ENCODE data around the gene LSM7. TPM values are rescaled to one million over a fixed set of nuclear protein-coding genes. Genes with fewer than 3 reads are reported as not detected.

LSM7 gene
- total RNA-seq, 1 experiment from 2014 or later: 97.3 TPM

DNA sequence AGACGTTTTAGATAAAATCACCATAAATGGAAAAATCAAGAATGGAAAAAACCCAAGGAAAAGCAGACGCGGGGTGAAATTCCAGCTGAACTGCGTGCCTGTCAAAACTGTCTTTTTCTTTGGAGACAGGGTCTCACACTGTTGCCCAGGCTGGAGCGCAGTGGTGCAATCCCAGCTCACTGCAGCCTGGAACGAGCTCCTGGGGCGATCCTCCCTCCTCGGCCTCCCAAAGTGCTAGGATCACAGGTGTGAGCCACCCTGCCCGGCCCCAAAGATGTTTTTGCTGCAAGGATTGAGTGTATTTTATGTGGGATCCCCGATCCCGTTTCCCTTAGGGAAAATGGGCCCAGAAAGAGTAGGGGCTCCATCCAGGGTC is 45.5 kb downstream of the LSM7 start:
- no peak overlapping the region for H3K27ac ChIP-seq (ENCODE audit: low read length)
- no peaks in the 10 kb centered on the region for H3K27me3 ChIP-seq (ENCODE audit: control insufficient read depth, insufficient read depth, low read length)
- no TSS peak for BruUV-seq (replicated peaks)
- intact Hi-C loops (cut with micrococcal nuclease; ENCODE audit: unreplicated experiment) (no loop called here), in situ Hi-C loops (cut with HindIII; ENCODE audit: low pct_unique_long_range_greater_than_20kb, low sequenced_read_pairs) (no loop called here)
- TF ChIP-seq TCF7L2 (IDR thresholded peaks at IDR 0.05; ENCODE audit: low read depth, low read length) (no peak), POLR2AphosphoS5 (IDR thresholded peaks at IDR 0.05; ENCODE audit: low read depth, low read length) (no peak), SIN3A (IDR thresholded peaks at IDR 0.05; ENCODE audit: borderline replicate concordance, insufficient read depth, low read depth, low read length) (no peak)
- TF ChIP-seq, protein P1, sequence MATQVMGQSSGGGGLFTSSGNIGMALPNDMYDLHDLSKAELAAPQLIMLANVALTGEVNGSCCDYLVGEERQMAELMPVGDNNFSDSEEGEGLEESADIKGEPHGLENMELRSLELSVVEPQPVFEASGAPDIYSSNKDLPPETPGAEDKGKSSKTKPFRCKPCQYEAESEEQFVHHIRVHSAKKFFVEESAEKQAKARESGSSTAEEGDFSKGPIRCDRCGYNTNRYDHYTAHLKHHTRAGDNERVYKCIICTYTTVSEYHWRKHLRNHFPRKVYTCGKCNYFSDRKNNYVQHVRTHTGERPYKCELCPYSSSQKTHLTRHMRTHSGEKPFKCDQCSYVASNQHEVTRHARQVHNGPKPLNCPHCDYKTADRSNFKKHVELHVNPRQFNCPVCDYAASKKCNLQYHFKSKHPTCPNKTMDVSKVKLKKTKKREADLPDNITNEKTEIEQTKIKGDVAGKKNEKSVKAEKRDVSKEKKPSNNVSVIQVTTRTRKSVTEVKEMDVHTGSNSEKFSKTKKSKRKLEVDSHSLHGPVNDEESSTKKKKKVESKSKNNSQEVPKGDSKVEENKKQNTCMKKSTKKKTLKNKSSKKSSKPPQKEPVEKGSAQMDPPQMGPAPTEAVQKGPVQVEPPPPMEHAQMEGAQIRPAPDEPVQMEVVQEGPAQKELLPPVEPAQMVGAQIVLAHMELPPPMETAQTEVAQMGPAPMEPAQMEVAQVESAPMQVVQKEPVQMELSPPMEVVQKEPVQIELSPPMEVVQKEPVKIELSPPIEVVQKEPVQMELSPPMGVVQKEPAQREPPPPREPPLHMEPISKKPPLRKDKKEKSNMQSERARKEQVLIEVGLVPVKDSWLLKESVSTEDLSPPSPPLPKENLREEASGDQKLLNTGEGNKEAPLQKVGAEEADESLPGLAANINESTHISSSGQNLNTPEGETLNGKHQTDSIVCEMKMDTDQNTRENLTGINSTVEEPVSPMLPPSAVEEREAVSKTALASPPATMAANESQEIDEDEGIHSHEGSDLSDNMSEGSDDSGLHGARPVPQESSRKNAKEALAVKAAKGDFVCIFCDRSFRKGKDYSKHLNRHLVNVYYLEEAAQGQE (IDR thresholded peaks at IDR 0.05; ENCODE audit: insufficient read depth in 1 of 2, low read depth in 2 of 2, low read length in 1 of 2): no peak
- TF ChIP-seq, protein P2, sequence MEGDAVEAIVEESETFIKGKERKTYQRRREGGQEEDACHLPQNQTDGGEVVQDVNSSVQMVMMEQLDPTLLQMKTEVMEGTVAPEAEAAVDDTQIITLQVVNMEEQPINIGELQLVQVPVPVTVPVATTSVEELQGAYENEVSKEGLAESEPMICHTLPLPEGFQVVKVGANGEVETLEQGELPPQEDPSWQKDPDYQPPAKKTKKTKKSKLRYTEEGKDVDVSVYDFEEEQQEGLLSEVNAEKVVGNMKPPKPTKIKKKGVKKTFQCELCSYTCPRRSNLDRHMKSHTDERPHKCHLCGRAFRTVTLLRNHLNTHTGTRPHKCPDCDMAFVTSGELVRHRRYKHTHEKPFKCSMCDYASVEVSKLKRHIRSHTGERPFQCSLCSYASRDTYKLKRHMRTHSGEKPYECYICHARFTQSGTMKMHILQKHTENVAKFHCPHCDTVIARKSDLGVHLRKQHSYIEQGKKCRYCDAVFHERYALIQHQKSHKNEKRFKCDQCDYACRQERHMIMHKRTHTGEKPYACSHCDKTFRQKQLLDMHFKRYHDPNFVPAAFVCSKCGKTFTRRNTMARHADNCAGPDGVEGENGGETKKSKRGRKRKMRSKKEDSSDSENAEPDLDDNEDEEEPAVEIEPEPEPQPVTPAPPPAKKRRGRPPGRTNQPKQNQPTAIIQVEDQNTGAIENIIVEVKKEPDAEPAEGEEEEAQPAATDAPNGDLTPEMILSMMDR (IDR thresholded peaks at IDR 0.05): no peak
- no peaks in the 10 kb centered on the region for H3K36me3 ChIP-seq (ENCODE audit: control insufficient read depth, insufficient read depth, low read length)
- H3K4me1 ChIP-seq (ENCODE audit: control insufficient read depth, insufficient read depth, low read length): no peaks in the 10 kb centered on the region
- POLR2A ChIA-PET: interaction anchor here (0.7 kb wide), 2 partner anchors 48 to 317 kb away, joined by 3 read pairs; no protein-coding TSS in a partner anchor
- no peaks in the 10 kb centered on the region for H3K9me3 ChIP-seq (ENCODE audit: control insufficient read depth, insufficient read depth, low read depth, low read length)
- H3K4me3 ChIP-seq (ENCODE audit: low read depth in 2 of 2, low read length in 2 of 2): no peak overlapping the region
- CTCF ChIA-PET: no interaction called here
- no peak for DNase-seq (ENCODE audit: low read depth, low spot score)
- no peak for ATAC-seq

DNA sequence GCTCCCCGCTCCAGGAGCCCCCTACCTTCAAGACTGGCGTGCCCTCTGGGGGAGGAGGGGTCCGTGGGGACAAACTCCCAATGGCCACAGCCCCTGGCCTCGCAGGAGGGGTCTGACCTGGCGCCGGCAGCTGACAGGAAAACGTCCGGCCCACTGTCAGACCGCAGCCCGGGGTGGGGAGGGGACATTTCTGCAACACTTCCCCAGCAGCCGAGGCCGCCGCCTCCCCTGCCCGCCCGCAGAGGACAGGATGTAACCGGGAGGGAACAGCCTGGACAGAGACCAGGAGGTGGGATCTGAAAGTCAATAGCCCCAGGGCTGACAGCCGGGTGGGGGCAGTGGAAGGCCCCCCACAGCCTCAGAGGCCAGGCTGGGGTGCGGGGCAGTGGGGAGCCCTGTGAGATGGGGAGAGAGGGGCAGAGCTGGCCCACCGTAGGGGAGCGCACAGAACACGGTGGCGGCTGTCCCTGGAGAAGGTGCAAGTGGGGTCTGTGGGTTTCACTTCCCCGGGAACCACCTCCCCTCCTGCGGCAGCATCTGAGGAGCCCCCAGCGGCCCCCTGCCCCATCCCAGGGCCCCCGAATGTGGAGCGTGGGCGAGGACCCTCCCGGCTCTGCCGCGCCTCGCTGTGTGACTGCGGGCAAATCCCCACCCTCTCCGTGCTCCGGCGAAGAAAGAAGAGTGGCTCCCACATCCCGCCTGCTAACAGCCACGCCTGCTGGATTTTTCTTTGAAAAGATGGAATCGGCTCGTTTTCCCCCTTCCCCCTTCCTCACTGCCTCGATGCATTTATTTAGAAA is 46.1 kb downstream of the LSM7 start, which contains the start of gene PEAK3:
TSS of gene PEAK3 (minus strand) at position 114 of the 800 bp plus-strand sequence. CDS start 1,244 bp downstream, outside the sequence.
- ATAC-seq: peak; percentile 44; the same call in 1 of the 2 replicates
- CTCF ChIA-PET: no interaction called here
- in situ Hi-C loops (cut with HindIII; ENCODE audit: low pct_unique_long_range_greater_than_20kb, low sequenced_read_pairs): no loop called here

More for the DNA sequence above, 46.1 kb downstream of the LSM7 start, which contains the start of gene PEAK3:
- no TSS peak for BruUV-seq (replicated peaks)
- H3K27ac ChIP-seq (ENCODE audit: low read length): no peak within 1 kb of the TSS
- H3K27me3 ChIP-seq (ENCODE audit: control insufficient read depth, insufficient read depth, low read length): no peaks in the 10 kb centered on the region
- TF ChIP-seq, protein P1 (IDR thresholded peaks at IDR 0.05; ENCODE audit: insufficient read depth in 1 of 2, low read depth in 2 of 2, low read length in 1 of 2): no peak
- TF ChIP-seq POLR2AphosphoS5 (IDR thresholded peaks at IDR 0.05; ENCODE audit: low read depth, low read length): no peak
- TF ChIP-seq TCF7L2 (IDR thresholded peaks at IDR 0.05; ENCODE audit: low read depth, low read length): no peak
- TF ChIP-seq, protein P2 (IDR thresholded peaks at IDR 0.05): no peak
- TF ChIP-seq SIN3A (IDR thresholded peaks at IDR 0.05; ENCODE audit: borderline replicate concordance, insufficient read depth, low read depth, low read length): no peak
- no peaks in the 10 kb centered on the region for H3K4me1 ChIP-seq (ENCODE audit: control insufficient read depth, insufficient read depth, low read length)
- no peaks in the 10 kb centered on the region for H3K9me3 ChIP-seq (ENCODE audit: control insufficient read depth, insufficient read depth, low read depth, low read length)
- intact Hi-C loops (cut with micrococcal nuclease; ENCODE audit: unreplicated experiment): no loop called here
- no peak within 1 kb of the TSS for H3K4me3 ChIP-seq (ENCODE audit: low read depth in 2 of 2, low read length in 2 of 2)
- no peak for DNase-seq (ENCODE audit: low read depth, low spot score)
- no peaks in the 10 kb centered on the region for H3K36me3 ChIP-seq (ENCODE audit: control insufficient read depth, insufficient read depth, low read length)
- POLR2A ChIA-PET: interaction anchor here (0.7 kb wide), 2 partner anchors 47 to 318 kb away, joined by 3 read pairs; no protein-coding TSS in a partner anchor

Measured in Panc1 (cell line).